Left renal cortex interstitium (tissue), 4 donors: ENCODE measurements around the gene SHTN1. TPM values are rescaled to one million over a fixed set of nuclear protein-coding genes. Genes with fewer than 3 reads are reported as not detected.

Source experiments
- DNase-seq, 4 donors: peaks; one replicate each; pipeline ENCODE4 v3.0.0-alpha.2; 2013; ENCODE audit warnings: low read depth in 4 of 4, low spot score in 2 of 4, missing footprints in 1 of 4
- polyA plus RNA-seq, 4 donors: library from polyadenylated mRNA; unstranded; fragments of 120-200 nt; gene quantifications; one replicate each; pipeline ENCODE4 v1.2.1, GENCODE V29; 2013; ENCODE audit not compliant: insufficient read length in 4 of 4

Gene SHTN1
- polyA plus RNA-seq, 4 donors, result 18.2 to 24.3 (median 22.9) TPM

GRCh38 chr10:116919706-116920105 is 85.3 kb downstream of the SHTN1 start:
- no peak for DNase-seq

DNA sequence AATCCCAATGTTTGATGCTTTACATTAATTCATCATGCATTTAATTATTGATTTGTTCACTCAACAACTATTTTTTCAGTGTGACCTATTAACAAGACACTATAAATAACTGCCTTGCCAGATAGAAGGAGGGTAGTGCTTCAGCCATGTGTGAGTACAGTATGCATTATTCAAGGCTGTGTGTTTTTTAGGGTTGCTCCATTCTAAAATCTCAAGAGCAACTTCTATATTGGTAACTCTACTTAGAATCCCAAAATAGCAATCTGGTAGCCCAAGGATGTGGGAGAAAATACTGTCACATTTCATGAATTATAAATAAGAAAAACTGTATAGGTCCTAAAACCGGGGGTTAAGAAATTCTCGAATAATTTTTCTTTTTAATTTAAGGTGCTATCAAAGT is 85.8 kb downstream of the SHTN1 start:
- DNase-seq, result no peak

GRCh38 chr10:116918583-116918982 is 86.4 kb downstream of the SHTN1 start:
- DNase-seq, result no peak

- DNase-seq, result no peak
Measured at GRCh38 chr10:116917481-116917880, 87.5 kb downstream of the SHTN1 start.

- no peak for DNase-seq
Measured at GRCh38 chr10:116915340-116915739, 89.6 kb downstream of the SHTN1 start.

GRCh38 chr10:116913695-116914094 is 91.3 kb downstream of the SHTN1 start:
- DNase-seq, result no peak

- no peak for DNase-seq
Measured at GRCh38 chr10:116912162-116912561, 92.8 kb downstream of the SHTN1 start.

GRCh38 chr10:116910910-116911309 is 94.1 kb downstream of the SHTN1 start:
- no peak for DNase-seq

GRCh38 chr10:116909307-116909706 is 95.7 kb downstream of the SHTN1 start:
- DNase-seq, result no peak

DNA sequence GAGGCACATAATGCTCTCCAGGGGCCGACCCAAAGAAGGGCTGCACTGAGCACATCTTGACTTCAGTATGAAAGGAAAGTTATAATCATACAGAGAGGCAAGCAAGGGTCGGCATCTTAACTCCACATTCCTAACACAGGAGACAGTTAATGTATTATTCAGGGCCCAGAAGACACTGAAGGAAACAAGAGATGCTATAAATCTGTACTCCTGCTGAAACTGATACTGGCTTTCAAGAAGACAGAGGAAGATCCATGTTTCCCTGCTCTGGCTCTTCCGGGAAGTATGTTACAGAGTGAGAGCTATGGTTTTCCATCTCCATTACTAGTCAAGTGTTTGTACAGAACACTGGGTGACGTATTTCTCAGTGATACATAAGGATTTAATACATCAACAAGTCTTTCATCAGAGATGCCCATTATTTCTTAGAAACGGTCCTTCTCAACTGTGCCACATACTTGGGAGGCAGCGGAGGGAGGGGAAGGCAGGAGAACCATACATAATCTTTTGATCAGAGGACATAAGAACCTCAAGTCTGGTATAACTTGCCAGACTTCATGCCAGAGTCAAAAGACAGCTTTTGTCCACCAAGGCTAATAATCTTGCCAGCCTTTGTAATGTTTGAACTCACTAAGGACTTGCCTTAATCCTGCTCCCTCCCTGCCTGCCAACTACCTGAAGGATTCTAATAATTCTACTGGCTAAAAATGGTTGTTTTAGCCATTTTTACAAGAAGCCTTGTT is 97.6 kb downstream of the SHTN1 start:
- DNase-seq, result no peak

GRCh38 chr10:116905845-116906210 is 99.2 kb downstream of the SHTN1 start:
- DNase-seq, result no peak

GRCh38 chr10:116899626-116900025 is 105.4 kb downstream of the SHTN1 start:
- DNase-seq, result peak in 1 of 4 donors; percentile 43

DNA sequence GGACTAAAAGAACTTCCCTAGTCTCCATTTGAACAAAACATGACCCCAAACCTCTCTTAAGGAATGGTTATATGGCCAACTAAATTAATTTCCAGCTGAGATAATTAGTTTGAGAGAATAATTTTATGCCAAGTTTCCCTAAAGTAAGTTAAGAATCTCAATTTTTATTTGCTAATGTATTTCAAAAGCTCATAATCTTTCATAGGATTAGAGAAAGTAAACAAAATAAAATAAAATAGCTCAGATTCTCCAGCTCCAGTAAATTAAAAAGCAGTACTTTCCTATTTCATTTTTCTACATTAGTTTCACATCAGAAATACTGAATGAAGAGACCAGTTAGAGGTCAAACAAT is 111.3 kb downstream of the SHTN1 start:
- DNase-seq, result no peak

DNA sequence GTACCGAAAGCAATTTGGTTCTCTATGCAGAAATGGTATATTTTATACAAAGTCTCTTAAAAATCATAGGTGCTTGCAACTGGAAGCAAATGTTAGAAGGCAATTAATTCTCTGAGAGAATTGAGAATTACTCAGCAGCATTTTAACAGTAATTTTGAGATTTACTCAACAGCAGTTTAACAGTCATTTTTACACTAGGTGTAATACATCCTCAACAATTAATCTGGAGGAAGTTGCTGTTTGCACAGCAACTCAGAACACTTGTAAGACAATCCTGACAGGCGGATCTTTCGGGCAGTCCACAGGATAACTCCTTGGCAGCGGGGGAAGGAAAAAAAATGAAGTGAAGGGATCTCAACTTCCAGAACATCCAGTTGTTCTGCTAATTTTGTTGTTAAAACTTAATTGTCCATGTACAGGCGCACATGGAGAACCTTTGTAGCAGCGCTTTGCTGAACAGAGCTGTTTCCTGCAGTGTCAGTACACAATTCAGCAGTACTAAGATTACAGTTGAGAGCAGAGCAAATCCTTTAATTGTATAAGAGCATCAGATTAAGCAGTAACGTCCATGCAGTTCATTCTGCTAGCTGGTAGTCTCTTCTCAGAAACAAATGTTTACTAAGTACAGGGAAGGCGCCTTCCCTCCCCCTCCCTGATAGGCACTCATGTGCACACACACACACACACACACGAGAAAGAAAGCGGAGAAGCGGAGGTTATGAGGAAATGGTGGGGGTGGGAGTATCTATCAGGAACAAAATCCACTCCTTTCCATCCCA is 111.9 kb downstream of the SHTN1 start:
- DNase-seq, result peak in 2 of 4 donors; percentile 31 to 46

GRCh38 chr10:116891208-116891607 is 113.8 kb downstream of the SHTN1 start:
- DNase-seq, result peak in 2 of 4 donors; percentile 48 to 59

- DNase-seq, result no peak
Measured at GRCh38 chr10:116889066-116889465, 115.9 kb downstream of the SHTN1 start.

- DNase-seq, result no peak
Measured at GRCh38 chr10:116888380-116889055, 116.5 kb downstream of the SHTN1 start.

GRCh38 chr10:116886772-116887171 is 118.2 kb downstream of the SHTN1 start:
- DNase-seq, result no peak

GRCh38 chr10:116882639-116883038 is 122.3 kb downstream of the SHTN1 start:
- no peak for DNase-seq

DNA sequence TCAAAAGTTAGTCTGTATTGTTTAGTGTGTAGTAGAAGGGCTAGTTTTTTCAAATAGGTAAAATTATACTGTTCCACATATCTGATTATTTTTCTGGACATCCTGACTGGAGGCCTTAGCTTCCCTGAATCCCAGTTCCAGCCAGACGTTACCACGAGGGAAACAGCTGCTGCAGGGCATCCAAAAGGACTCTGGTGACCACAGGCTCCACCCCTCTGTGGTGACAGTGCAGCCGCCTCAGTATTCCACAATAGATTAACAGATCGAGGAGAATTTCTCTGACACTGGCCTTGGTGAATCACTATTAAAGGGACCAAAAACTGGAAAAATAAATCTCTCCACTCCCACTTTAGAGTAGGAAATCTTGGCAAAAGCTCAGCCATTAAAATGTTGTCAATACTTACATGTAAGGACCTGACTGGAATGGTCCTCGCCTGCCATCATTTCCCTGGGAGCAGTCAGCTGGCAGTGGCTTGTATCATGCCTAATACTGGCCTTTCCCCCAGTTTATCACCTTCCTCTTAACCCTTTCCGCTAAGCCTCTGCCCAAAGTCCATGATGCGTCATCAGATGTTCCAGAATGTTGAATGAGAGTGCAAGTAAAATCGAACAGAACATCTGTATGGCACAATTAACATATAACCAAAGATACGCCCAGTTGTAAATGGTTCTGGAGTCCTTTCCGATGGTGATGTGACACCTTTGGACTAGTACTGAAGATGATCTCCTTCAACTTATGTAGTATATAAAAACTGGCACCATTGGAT is 124.1 kb downstream of the SHTN1 start:
- no peak for DNase-seq

GRCh38 chr10:116879817-116880216 is 125.2 kb downstream of the SHTN1 start:
- no peak for DNase-seq
